Measurements from ENCODE around the gene TANGO2. TPM values are rescaled to one million over a fixed set of nuclear protein-coding genes. Genes with fewer than 3 reads are reported as not detected.

The TANGO2 gene
- total and polyA plus RNA-seq, 9 of the 15 experiments (the other 6 are each of a cell fraction or from before 2014, with no cell fraction given), result 15.5 to 94.9 (median 70.1) TPM

DNA sequence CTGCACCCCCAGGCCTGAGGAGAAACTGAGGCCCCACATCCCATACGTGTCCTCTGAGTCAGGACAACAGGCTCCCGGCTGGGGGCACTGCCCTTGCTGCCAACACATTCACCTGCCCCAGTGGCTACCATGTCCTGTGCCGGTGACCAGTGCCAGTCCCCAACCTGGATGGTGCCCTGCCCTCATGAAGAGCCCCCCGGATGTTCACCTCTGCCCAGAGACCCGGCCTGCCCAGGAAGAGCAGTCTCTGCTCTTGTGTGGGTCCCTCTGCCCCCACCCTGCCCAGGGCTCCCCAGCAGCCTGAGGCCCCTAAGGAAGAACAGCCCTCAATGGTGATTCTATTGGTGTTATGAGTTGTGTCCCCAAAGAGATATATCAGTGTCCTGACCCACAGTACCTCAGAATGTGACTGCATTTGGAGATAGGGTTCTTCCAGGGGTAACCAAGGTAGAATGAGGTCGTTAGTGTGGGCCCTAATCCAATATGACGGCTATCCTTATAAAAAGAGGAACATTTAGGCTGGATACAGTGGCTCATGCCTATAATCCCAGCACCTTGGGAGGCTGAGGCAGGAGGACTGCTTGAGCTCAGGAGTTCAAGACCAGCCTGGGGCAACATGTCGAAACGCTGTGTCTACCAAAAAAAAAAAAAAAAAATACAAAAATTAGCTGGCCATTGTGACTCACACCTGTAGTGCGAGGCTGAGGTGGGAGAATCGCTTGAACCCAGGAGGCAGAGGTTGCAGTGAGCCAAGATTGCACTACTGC lies 45.9 kb downstream of the TANGO2 start (continued):
- TF ChIP-seq, protein P1, sequence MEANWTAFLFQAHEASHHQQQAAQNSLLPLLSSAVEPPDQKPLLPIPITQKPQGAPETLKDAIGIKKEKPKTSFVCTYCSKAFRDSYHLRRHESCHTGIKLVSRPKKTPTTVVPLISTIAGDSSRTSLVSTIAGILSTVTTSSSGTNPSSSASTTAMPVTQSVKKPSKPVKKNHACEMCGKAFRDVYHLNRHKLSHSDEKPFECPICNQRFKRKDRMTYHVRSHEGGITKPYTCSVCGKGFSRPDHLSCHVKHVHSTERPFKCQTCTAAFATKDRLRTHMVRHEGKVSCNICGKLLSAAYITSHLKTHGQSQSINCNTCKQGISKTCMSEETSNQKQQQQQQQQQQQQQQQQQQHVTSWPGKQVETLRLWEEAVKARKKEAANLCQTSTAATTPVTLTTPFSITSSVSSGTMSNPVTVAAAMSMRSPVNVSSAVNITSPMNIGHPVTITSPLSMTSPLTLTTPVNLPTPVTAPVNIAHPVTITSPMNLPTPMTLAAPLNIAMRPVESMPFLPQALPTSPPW (CRISPR knock-in tag; IDR thresholded peaks at IDR 0.05), result no peak
- TF ChIP-seq WHSC1 (IDR thresholded peaks at IDR 0.05; ENCODE audit: low read length) (peak; percentile 22), ZNF253 (CRISPR knock-in tag; conservative IDR thresholded peaks at IDR 0.05) (0 out of 2 replicates have a peak, but pooled peaks have one; percentile 60), CHD2 (IDR thresholded peaks at IDR 0.05; ENCODE audit: low read depth, low read length) (0 out of 2 replicates have a peak, but pooled peaks have one; percentile 11), NFE2L1 (tag; IDR thresholded peaks at IDR 0.05; ENCODE audit: borderline replicate concordance, low read depth) (no peak), POLR2AphosphoS5 (IDR thresholded peaks at IDR 0.05; ENCODE audit: control insufficient read depth, insufficient read depth, low read depth, low read length) (0 out of 2 replicates have a peak, but pooled peaks have one; percentile 10), ZNF785 (CRISPR knock-in tag; IDR thresholded peaks at IDR 0.05) (no peak), KLF10 (CRISPR knock-in tag; IDR thresholded peaks at IDR 0.05) (peak; percentile 70; the same call in 1 of the 2 replicates), KDM4B (IDR thresholded peaks at IDR 0.05; ENCODE audit: borderline replicate concordance in 2 of 2, low read depth in 1 of 2) (no peak), ZNF699 (CRISPR knock-in tag; IDR thresholded peaks at IDR 0.05; ENCODE audit: insufficient replicate concordance) (no peak), EP300 (IDR thresholded peaks at IDR 0.05; ENCODE audit: low read length) (no peak)
- TF ChIP-seq, protein P2, sequence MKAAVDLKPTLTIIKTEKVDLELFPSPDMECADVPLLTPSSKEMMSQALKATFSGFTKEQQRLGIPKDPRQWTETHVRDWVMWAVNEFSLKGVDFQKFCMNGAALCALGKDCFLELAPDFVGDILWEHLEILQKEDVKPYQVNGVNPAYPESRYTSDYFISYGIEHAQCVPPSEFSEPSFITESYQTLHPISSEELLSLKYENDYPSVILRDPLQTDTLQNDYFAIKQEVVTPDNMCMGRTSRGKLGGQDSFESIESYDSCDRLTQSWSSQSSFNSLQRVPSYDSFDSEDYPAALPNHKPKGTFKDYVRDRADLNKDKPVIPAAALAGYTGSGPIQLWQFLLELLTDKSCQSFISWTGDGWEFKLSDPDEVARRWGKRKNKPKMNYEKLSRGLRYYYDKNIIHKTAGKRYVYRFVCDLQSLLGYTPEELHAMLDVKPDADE (conservative IDR thresholded peaks at IDR 0.05; ENCODE audit: control insufficient read depth, low read depth, low read length), result peak; percentile 31; the same call in 1 of the 2 replicates
- TF ChIP-seq, protein P3, sequence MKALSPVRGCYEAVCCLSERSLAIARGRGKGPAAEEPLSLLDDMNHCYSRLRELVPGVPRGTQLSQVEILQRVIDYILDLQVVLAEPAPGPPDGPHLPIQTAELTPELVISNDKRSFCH (CRISPR knock-in tag; IDR thresholded peaks at IDR 0.05), result no peak
- TF ChIP-seq, protein P3 (tag; IDR thresholded peaks at IDR 0.05), result 0 out of 2 replicates have a peak, but pooled peaks have one; percentile 32
- TF ChIP-seq, protein P4, sequence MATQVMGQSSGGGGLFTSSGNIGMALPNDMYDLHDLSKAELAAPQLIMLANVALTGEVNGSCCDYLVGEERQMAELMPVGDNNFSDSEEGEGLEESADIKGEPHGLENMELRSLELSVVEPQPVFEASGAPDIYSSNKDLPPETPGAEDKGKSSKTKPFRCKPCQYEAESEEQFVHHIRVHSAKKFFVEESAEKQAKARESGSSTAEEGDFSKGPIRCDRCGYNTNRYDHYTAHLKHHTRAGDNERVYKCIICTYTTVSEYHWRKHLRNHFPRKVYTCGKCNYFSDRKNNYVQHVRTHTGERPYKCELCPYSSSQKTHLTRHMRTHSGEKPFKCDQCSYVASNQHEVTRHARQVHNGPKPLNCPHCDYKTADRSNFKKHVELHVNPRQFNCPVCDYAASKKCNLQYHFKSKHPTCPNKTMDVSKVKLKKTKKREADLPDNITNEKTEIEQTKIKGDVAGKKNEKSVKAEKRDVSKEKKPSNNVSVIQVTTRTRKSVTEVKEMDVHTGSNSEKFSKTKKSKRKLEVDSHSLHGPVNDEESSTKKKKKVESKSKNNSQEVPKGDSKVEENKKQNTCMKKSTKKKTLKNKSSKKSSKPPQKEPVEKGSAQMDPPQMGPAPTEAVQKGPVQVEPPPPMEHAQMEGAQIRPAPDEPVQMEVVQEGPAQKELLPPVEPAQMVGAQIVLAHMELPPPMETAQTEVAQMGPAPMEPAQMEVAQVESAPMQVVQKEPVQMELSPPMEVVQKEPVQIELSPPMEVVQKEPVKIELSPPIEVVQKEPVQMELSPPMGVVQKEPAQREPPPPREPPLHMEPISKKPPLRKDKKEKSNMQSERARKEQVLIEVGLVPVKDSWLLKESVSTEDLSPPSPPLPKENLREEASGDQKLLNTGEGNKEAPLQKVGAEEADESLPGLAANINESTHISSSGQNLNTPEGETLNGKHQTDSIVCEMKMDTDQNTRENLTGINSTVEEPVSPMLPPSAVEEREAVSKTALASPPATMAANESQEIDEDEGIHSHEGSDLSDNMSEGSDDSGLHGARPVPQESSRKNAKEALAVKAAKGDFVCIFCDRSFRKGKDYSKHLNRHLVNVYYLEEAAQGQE (IDR thresholded peaks at IDR 0.05; ENCODE audit: borderline replicate concordance), result no peak
- TF ChIP-seq, protein P4 (CRISPR knock-in tag; IDR thresholded peaks at IDR 0.05; ENCODE audit: low read depth), result 0 out of 2 replicates have a peak, but pooled peaks have one; percentile 48

Data from K562 (cell line).